Body of pancreas (tissue), 4 donors: ENCODE results near the gene VAV1. TPM values are rescaled to one million over a fixed set of nuclear protein-coding genes. Genes with fewer than 3 reads are reported as not detected.

Source experiments
- ATAC-seq: fragments of 150-250 bp; one replicate; pipeline ENCODE4 v1.9.1; 2016
- DNase-seq, 4 donors: peaks; one replicate each; pipeline ENCODE4 v3.0.0-alpha.2; 2019
- H3K27ac ChIP-seq, 4 donors: fragments of 200-600 bp; sonication (generic); 1 replicate in 3 of 4; 2 replicates in 1 of 4; pipeline versions ENCODE4 v1.5.1 to v1.6.1; 2016 to 2019; ENCODE audit warnings: mild to moderate bottlenecking in 1 of 4, mixed read lengths in 1 of 4, moderate library complexity in 1 of 4
- H3K27me3 ChIP-seq, 2 donors: fragments of 200-600 bp; sonication (generic); one replicate each; pipeline ENCODE4 v1.6.0; 2016; ENCODE audit warnings: mild to moderate bottlenecking in 1 of 2
- H3K36me3 ChIP-seq, 2 donors: fragments of 200-600 bp; sonication (generic); replicated peaks in 1 of 2; 2 replicates each; pipeline ENCODE4 v1.5.1; 2016; ENCODE audit warnings: low read depth in 2 of 2; ENCODE audit not compliant: insufficient read depth in 1 of 2
- H3K4me1 ChIP-seq: fragments of 200-600 bp; sonication (generic); one replicate; pipeline ENCODE4 v1.6.0; 2016
- H3K4me3 ChIP-seq, 2 donors: fragments of 200-600 bp; sonication (generic); 1 replicate in 1 of 2; 2 replicates in 1 of 2; pipeline ENCODE4 v1.5.1; 2016 to 2019
- H3K9me3 ChIP-seq, 3 donors: fragments of 200-600 bp; sonication (generic); 1 replicate in 2 of 3; 2 replicates in 1 of 3; pipeline ENCODE4 v1.5.1; 2016
- POLR2A ChIP-seq, 3 donors: fragments of 450-650 bp; IDR thresholded peaks; one replicate each; pipeline ENCODE4 v1.6.1; 2016; ENCODE audit warnings: antibody characterized with exemption in 3 of 3, mild to moderate bottlenecking in 2 of 3
- WGBS, 2 donors: methylation state at CpG; one replicate each; pipeline ENCODE4 v1.1.5; 2017; 5-methylcytosine and 5-hydroxymethylcytosine counted together
- intact Hi-C: fragments of 100-400 bp; cut with DNase I; formaldehyde crosslinking; loops from one replicate; pipeline ENCODE4 v1.15.1; 2023
- total RNA-seq, 2 donors: library from RNA; depleted of rRNA; stranded (reverse); fragments of >200 nt; gene quantifications; one replicate each; pipeline ENCODE4 v1.1.0, GENCODE V29; 2016
- TF ChIP-seq, protein P1 (sequence below), 7 experiments: fragments of 450-650 bp in 4 of 7; fragments of 200-600 bp in 3 of 7; sonication (generic) in 3 of 7; IDR thresholded peaks; one replicate each; pipeline ENCODE4 v1.5.1; 2016 to 2019; ENCODE audit warnings: antibody characterized with exemption in 7 of 7

VAV1 gene
- total RNA-seq, 2 donors from 2014 or later = 1.3 to 5.6 TPM

GRCh38 chr19:6853868-6854267, 81.4 kb downstream of the VAV1 start:
- TF ChIP-seq, protein P1, sequence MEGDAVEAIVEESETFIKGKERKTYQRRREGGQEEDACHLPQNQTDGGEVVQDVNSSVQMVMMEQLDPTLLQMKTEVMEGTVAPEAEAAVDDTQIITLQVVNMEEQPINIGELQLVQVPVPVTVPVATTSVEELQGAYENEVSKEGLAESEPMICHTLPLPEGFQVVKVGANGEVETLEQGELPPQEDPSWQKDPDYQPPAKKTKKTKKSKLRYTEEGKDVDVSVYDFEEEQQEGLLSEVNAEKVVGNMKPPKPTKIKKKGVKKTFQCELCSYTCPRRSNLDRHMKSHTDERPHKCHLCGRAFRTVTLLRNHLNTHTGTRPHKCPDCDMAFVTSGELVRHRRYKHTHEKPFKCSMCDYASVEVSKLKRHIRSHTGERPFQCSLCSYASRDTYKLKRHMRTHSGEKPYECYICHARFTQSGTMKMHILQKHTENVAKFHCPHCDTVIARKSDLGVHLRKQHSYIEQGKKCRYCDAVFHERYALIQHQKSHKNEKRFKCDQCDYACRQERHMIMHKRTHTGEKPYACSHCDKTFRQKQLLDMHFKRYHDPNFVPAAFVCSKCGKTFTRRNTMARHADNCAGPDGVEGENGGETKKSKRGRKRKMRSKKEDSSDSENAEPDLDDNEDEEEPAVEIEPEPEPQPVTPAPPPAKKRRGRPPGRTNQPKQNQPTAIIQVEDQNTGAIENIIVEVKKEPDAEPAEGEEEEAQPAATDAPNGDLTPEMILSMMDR (IDR thresholded peaks at IDR 0.05) = no peak
- no peak for TF ChIP-seq POLR2A (IDR thresholded peaks at IDR 0.05)
- 69 to 77% methylated on average over 11 of the region's 11 CpGs for WGBS, 2 donors
- intact Hi-C loops = loop anchor here (10.0 kb wide), 1 partner anchor 329 kb away; no protein-coding TSS in a partner anchor
- DNase-seq (no peak), ATAC-seq (no peak)
- Histone ChIP-seq H3K36me3 (no peaks in the 10 kb centered on the region), H3K9me3 (no peaks in the 10 kb centered on the region), H3K4me3 (no peak overlapping the region), H3K27me3 (no peaks in the 10 kb centered on the region), H3K27ac (no peak overlapping the region), H3K4me1 (no peaks in the 10 kb centered on the region)

- ATAC-seq = no peak
- TF ChIP-seq, protein P1 (IDR thresholded peaks at IDR 0.05) = no peak
- TF ChIP-seq POLR2A (IDR thresholded peaks at IDR 0.05) = no peak
- Histone ChIP-seq H3K27ac (no peak overlapping the region), H3K4me1 (no peaks in the 10 kb centered on the region), H3K4me3 (no peak overlapping the region), H3K27me3 (no peaks in the 10 kb centered on the region), H3K9me3 (no peaks in the 10 kb centered on the region), H3K36me3 (no peaks in the 10 kb centered on the region)
- 52 to 66% methylated on average over 2 of the region's 2 CpGs for WGBS, 2 donors
- no peak for DNase-seq
- intact Hi-C loops = loop anchor here (10.0 kb wide), 1 partner anchor 330 kb away; no protein-coding TSS in a partner anchor
These were observed 82.2 kb downstream of the VAV1 start for GRCh38 chr19:6854758-6855157.

DNA sequence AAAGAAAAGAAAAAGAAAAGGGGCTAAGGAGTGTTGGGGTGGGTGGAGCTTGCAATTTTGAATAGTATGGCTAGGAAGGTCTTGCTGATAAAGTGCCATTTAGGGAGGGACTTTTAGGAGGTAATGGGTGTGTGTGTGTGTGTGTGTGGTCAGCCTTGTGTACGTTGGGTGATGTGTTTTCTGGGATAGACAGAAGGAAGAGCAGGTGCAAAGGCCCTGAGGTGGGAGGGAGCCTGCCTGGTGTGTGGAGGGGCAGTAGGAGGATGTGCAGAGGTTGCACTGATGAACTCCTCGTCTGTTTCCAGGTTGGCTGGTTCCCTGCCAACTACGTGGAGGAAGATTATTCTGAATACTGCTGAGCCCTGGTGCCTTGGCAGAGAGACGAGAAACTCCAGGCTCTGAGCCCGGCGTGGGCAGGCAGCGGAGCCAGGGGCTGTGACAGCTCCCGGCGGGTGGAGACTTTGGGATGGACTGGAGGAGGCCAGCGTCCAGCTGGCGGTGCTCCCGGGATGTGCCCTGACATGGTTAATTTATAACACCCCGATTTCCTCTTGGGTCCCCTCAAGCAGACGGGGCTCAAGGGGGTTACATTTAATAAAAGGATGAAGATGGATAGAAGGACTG, 84.4 kb downstream of the VAV1 start:
- H3K4me1 ChIP-seq = no peaks in the 10 kb centered on the region

DNA sequence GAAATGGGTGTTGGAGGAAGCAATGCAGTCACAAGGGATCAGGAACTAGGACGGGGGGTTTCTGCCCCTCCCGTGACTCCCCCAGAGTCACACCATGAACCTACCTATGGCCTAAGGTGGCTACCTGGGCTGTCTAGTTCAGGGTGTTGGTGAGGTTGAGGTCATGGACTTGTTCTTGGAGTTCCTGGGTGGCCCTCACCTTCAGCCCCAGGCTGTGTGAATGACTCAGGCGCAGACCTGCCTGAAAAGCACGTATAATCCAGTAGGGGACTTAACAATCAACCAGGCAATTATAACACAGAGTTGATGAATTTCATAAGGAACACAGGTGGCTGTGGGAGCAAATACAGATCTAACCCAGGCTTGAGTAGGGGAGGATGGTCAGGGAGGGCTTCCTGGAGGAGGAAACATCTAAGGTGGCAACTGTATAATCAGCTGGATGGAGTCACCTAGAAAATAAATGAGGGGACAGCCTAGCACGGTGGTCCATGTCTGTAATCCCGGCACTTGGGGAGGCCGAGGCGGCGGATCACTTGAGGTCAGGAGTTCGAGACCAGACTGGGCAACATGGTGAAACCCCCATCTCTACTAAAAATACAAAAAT, 89.3 kb downstream of the VAV1 start:
- Histone ChIP-seq H3K9me3 (no peaks in the 10 kb centered on the region), H3K27me3 (no peaks in the 10 kb centered on the region), H3K4me3 (no peak overlapping the region), H3K27ac (no peak overlapping the region), H3K36me3 (no peaks in the 10 kb centered on the region), H3K4me1 (no peaks in the 10 kb centered on the region)
- intact Hi-C loops = loop anchor here (10.0 kb wide), 3 partner anchors 87 to 227 kb away; partner anchors contain the start of gene VAV1
- WGBS, 2 donors = 67 to 73% methylated on average over 9 to 10 of the region's 10 CpGs
- ATAC-seq (no peak), DNase-seq (no peak)
- TF ChIP-seq POLR2A (IDR thresholded peaks at IDR 0.05) = no peak
- TF ChIP-seq, protein P1 (IDR thresholded peaks at IDR 0.05) = no peak

More for the DNA sequence above, 84.4 kb downstream of the VAV1 start:
- no peaks in the 10 kb centered on the region for H3K9me3 ChIP-seq
- intact Hi-C loops = loop anchor here (10.0 kb wide), 1 partner anchor 332 kb away; no protein-coding TSS in a partner anchor
- no peaks in the 10 kb centered on the region for H3K36me3 ChIP-seq
- no peak for ATAC-seq
- WGBS, 2 donors = 21 to 42% methylated on average over 10 to 14 of the region's 14 CpGs
- DNase-seq = no peak
- H3K27ac ChIP-seq = no peak overlapping the region
- H3K27me3 ChIP-seq = no peaks in the 10 kb centered on the region
- TF ChIP-seq, protein P1 (IDR thresholded peaks at IDR 0.05) = no peak
- no peak for TF ChIP-seq POLR2A (IDR thresholded peaks at IDR 0.05)
- no peak overlapping the region for H3K4me3 ChIP-seq
